Hematopoietic multipotent progenitor cell treated with erythropoietin and hydrocortisone succinate and interleukin-3 and kit ligand, for 17 days (in vitro differentiated cells): Measurements from ENCODE around the gene MAGI2.

Source experiments
- DNase-seq: peaks from one replicate; pipeline ENCODE4 v3.0.0-alpha.2; 2015; ENCODE audit warnings: low spot score

MAGI2 gene

GRCh38 chr7:78912781-78913180, 540.7 kb downstream of the MAGI2 start:
- DNase-seq = no peak

GRCh38 chr7:78906735-78907134, 546.7 kb downstream of the MAGI2 start:
- DNase-seq = no peak

GRCh38 chr7:78905436-78905835, 548.0 kb downstream of the MAGI2 start:
- no peak for DNase-seq

GRCh38 chr7:78904983-78905382, 548.5 kb downstream of the MAGI2 start:
- no peak for DNase-seq

GRCh38 chr7:78901566-78901965, 551.9 kb downstream of the MAGI2 start:
- DNase-seq = no peak

- no peak for DNase-seq
Observed at GRCh38 chr7:78900806-78901205, 552.7 kb downstream of the MAGI2 start.

GRCh38 chr7:78895393-78895792, 558.1 kb downstream of the MAGI2 start:
- DNase-seq = no peak

GRCh38 chr7:78879206-78879605, 574.3 kb downstream of the MAGI2 start:
- no peak for DNase-seq

- no peak for DNase-seq
Observed at GRCh38 chr7:78873117-78873516, 580.4 kb downstream of the MAGI2 start.

- no peak for DNase-seq
Observed at GRCh38 chr7:78864339-78864738, 589.1 kb downstream of the MAGI2 start.

- no peak for DNase-seq
Observed at GRCh38 chr7:78863281-78863680, 590.2 kb downstream of the MAGI2 start.

- DNase-seq = no peak
Observed at GRCh38 chr7:78862411-78862900, 591.0 kb downstream of the MAGI2 start.

GRCh38 chr7:78852951-78853350, 600.5 kb downstream of the MAGI2 start:
- no peak for DNase-seq

- no peak for DNase-seq
Observed at GRCh38 chr7:78850093-78850740, 603.2 kb downstream of the MAGI2 start.

GRCh38 chr7:78845155-78845554, 608.3 kb downstream of the MAGI2 start:
- no peak for DNase-seq

GRCh38 chr7:78842068-78842467, 611.4 kb downstream of the MAGI2 start:
- DNase-seq = no peak

GRCh38 chr7:78835897-78836296, 617.6 kb downstream of the MAGI2 start:
- no peak for DNase-seq

GRCh38 chr7:78828317-78828716, 625.1 kb downstream of the MAGI2 start:
- no peak for DNase-seq

- no peak for DNase-seq
Observed at GRCh38 chr7:78803501-78804127, 649.9 kb downstream of the MAGI2 start.

- no peak for DNase-seq
Observed at GRCh38 chr7:78794101-78794500, 659.4 kb downstream of the MAGI2 start.

- DNase-seq = no peak
Observed at GRCh38 chr7:78792624-78793023, 660.8 kb downstream of the MAGI2 start.

- no peak for DNase-seq
Observed at GRCh38 chr7:78792006-78792405, 661.5 kb downstream of the MAGI2 start.

- no peak for DNase-seq
Observed at GRCh38 chr7:78788464-78788863, 665.0 kb downstream of the MAGI2 start.

GRCh38 chr7:78787854-78788253, 665.6 kb downstream of the MAGI2 start:
- no peak for DNase-seq
